GOT3 (cell line): Measurements from ENCODE around the gene S100A8.
"Not testable (repeated sequence)": the region's sequence is repeated elsewhere in the genome, so short reads cannot be mapped to it uniquely, and the experiment has no call there.

ENCODE experiments used
- DNase-seq: peaks from one replicate; lab custom pipeline; 2025; ENCODE audit warnings: mixed read lengths; lab: John Stamatoyannopoulos, UW

Gene S100A8

DNA sequence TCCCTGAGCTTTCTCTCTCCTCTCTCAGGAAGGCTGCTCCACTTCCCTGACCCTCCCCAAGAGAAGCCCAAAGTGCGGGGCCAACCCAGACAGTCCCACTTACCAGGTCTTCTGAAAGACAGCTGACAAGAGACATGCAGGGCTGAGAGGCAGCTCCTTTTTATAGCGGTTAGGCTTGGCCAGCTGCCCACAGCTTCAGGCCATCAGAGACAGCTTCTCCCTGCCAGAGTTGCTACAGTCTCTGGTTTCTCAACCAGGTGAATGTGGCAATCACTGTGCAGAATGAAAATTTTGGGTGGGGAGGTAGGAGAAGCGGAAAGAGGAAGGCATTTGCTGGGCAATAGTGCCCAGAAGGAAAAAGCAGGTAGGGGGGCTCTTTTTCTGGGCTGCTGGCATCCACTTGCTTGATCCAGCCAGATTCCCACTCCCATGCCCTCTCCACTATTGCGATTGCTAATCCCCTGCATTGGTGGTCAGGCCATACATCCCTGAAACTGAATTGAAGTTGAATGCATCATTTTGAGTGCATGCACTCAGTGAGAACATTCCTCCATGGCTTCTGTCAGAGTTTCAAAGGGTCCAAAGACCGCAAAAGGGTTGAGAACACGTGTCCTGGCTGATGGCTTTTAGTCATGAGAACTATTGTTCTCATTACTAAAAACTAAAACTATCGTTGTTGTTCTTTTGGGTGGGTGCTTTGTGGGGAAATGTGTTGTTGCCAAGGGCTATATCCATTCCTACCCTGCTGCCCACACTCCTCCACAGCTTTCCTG lies at the start of gene S100A8:
Gene S100A8 (minus strand): TSS at position 136 of the 773 bp plus-strand sequence. CDS start 538 bp downstream, outside the sequence.
- no peak for DNase-seq

DNA sequence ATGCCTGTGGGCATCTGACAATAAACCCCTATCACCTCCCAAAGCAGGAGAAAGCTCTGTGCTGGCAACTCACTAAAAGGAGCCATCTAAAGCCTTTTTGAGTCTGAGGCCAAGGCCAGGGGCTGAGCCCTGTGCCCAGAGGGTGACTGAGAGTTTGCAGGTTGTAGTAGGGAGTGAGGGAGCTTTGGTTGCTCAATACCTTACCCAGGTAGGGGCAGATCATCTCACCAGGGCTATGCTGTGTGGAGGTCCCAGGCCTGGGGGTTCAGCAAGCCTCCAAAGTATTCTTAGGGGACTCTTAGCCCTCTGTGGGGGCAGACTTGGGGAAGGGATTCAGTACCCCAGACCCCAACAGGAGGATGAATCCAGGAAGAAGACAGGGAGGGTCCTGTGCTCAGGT lies 48.4 kb upstream of the S100A8 start:
- no peak for DNase-seq

DNA sequence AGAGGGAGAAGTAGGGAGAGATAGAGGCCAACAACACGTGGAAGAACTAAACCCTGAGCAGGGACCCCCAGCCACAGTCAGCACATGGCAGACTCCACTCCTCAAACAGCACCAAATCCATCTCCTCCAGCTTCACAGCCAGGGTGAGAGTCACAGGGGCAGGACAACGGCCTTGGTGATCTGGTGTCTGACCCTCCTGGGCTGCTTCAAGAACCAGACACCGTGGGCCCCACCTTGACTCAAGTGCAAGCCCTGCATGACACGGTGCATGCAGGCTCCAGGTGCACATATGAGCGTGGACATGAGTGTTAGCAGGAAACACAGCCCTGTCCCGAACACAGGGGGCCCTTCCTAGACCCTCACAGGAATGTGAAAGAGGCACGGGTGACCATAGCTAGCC lies 47.7 kb upstream of the S100A8 start:
- no peak for DNase-seq

DNA sequence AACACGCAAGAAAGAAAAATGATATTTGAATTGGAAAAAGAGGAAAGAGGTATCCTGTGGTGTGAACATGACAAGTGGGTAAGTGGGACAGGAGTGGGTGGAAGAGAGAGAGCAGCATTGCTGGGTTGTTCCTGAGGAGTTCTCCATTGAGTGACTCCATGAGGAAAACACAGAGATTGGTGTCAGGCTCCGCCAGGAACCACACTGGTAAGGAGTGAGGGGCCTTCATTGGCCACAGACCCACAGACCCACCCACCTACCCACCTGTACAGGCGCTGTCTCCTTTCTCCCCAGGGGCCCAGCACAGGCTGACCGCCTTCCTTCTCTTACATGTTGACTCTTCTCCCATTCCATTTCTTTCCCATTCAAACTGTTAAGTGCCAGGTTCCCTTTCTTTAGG lies 46.4 kb upstream of the S100A8 start:
- DNase-seq: no peak

DNA sequence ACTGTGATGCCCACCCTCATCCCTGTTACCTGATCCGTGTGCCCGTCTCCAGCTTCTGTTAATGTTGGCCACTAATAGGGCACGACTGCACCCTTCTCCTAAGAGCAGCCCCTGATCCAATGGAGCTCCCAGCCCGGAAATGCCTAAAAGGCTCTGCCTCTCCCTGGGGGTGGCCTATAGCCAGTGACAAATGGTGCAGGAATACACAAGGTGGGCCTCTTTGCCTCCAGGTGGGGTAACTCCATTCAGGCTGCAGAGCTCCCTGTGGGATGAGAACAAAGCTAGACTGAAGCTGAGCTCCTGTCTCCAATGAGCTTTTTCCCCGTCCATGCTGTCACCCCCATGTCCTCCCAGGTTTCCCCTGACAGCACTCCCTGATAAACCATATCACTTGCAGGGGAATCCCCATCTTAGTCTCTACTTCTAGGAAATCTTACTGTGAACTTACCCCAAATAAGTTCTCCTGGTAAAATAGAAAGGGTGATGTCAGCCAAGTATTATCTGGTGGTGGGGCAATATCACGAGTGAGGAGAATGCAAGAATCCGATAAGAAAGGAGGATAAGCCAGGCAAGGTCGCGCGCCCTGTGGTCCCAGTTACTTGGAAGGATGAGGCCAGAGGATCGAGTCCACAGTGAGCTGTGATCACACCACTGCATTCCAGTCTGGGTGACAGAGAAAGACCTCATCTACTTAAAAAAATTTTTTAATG lies 44.0 kb upstream of the S100A8 start:
- no peak for DNase-seq

DNA sequence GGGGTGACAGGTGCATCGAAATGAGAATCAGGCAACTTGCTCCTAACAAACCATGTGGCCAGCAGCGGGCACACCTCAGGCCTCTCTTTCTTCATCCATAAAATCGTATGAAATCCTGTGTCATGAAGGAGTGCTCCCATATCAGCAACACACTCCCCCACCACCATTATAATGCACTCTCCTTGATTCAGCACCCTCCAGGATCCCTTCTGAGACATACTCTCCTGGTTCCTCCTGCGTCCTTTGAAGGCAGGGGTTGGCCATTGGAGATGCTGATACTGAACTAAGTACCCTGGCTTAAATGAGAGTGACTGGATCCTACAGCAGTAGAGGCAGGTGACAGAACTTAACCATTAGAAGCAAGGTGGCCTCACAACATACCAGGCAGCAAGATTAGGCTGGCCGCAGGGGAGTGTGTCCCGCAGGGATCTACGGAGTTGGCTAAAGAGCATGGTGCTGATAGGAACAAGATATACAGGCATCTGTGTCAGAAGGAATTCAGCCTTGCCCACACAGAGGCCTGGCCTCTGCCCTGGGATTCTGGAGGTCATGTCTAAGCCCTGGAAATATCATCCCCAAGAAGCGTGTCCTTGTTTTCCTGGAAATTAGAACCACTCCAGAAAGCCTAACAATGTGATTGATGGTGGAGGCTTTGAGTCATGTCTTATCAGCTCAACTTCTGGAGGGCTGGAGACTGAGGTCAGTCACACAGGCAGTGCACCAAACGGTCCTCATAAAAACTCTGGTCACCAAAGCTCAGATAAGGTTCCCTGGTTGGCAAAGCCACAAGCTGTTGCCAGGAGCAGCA lies 42.2 kb upstream of the S100A8 start:
- DNase-seq: no peak

DNA sequence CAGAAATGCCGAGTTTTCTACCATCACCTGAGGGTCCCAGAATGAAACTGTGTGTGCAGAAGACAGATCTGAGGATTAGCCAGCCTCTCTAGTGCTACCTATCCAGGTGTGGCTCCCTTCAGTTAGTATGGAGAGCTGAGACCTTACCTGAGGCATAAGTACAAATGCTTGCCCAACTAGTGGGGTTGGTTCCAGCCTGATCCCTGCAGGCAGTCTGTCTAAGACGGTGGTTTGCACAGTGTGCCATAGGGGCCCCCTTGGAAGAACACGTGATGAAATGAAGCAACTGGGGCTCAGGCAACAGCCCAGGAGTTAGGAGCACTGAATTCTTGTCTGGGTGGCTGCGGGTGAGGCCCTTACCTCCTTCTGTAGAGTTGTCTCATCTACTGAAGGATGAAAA lies 41.1 kb upstream of the S100A8 start:
- no peak for DNase-seq

DNA sequence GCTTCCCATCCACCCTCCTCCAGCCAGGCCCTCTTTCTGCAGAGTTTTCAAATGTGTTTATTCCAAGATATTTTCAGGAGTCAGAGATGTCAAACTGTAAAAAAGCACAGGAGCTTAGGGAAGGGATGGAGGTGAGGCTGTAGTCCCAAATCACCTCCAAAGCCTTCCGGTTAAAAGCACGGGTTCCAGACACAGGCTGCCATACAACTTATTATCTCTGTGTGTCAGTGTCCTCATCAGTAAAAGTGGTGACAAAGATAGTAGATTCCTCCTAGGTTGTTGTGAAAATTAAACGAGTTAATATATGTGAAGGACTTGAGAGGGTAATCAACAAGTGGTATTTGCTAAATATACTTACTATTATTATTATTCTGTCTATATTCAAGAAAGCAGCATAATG lies 40.6 kb upstream of the S100A8 start:
- DNase-seq: no peak

DNA sequence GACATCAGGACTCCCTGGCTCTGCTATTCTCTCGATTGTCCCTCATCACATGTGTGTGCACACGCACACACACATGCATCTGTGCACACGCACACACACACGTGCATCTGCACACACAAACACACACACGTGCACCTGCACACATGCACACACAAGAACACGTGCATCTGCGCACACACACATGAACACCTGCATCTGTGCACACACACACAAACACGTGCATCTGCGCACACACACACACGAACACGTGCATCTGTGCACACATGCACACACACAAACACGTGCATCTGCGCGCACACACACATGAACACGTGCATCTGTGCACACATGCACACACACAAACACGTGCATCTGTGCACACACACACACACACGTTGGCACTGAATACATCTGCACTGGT lies 40.1 kb upstream of the S100A8 start:
- no peak for DNase-seq

DNA sequence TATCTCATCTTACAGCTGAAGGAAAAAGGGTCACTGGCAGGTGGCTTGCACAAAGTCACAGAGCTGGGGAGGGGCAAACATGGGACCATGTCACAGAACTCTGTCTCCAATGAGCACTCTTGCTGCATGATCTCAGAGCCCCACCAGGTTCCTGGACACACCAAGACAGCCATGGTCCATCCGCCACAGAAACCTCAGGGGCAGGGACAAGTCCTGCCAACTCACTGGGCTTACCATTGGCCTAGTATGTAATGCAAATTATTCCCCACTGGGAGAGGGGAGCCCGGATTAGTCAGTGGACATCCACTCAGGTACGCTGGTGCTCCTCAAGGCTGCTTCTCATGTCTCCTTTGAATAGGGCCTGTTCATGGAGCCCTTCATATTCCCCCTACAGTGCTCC lies 39.7 kb upstream of the S100A8 start:
- no peak for DNase-seq

DNA sequence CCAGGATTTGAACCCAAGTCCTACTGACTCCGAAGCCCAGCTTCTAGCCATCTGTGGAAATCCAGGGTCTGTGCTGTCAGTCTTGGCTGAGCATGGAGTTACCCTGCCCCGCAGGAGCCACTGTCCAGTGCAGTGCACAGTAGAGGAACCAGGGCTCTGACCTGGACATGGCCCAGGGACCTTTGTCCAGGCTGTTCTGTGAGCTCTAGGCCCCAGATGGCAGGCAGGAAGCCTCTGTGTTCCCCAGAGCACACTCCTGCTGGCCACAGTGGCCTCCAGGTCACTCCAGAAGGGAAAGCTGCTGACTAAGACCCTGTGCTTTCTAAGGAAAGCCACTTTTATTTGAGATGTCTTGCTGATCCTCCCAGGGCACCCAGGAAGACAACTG lies 39.3 kb upstream of the S100A8 start:
- no peak for DNase-seq

DNA sequence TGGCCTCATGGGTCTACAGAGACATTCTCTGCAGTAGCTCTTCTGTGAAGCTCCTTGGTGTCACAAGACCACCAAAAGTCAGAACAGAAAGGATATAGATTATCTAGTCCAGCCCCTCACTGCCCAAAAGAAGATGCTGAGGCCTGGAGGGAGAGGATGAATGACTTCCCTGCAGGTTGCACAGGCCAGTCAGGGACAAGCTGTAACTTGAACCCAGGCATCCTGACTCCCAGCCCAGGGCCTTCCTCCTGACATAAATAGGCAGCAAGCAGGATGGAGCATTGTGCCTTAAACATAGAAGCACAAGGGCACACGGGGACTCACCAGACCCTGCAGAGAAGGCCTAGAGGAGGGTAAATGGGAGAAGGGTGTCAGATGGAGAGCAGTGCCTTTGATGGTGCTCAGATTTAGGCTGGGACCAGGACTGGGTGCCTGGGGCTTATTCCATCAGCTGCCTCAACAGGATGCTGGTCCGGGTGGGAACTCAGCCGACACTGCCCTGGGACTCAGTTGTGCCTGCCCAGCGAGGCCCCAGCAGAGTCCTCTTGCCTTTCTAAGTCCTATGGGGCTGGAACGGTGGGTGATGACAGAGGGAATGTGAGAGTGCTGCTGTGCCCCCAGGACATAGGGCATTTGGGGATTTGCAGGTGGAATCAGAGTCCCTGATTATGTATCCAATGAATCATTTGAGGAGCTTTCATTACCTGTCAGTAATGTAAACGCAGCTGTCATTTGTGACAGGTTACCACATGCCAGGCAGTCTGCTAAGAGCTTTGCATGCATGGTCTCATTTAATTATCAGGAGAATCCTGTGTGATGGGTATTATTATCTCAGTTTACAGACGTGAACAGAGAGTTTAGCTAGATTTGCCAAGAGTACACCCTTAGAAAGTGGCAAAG lies 38.6 kb upstream of the S100A8 start:
- DNase-seq: no peak

DNA sequence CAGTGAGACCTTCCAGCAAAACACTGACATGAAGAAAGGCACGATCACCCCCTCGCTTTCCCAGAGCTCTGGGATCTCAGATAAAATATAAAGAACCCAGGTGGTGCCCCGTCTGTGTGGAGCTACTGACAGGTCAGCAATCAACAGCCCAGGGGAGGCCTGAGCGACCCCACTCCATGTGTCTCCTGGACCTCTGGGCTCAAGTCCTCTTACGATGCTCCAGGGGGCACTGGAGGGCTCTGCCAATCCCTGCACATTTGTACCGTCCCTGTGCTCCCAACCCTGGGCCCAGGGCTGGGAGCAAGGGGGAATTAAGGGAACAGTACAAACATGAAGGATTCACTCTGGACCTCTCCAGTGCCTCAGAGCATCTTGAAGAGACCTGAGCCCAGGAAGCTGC lies 37.9 kb upstream of the S100A8 start:
- DNase-seq: no peak

DNA sequence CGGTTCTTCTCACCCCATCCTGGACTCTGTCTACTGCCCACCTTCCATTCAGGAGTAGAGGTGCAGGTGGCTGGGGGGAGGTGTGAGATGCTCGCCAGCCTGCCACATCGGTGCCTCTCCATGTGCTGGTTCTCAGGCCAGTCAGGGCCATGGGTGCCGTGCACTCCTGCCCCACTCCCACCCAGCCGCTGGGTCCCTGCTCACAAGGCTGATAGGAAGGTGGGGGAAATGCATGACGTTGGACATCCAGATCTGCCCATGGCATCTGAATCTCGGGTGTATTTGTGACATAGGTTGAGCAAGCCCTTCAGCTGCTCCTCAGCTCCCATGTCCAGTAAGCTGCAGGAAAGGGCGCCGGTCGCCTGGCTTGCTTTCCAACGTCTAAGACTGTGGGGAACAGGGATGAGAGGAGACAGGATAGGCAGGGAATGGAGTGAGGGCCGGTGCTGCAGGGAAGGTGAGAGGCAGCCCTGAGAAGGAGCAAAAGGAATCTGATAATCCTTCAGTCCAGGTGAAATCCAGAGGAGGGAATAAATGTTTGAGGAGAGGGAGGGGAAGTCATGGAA lies 37.3 kb upstream of the S100A8 start:
- no peak for DNase-seq

DNA sequence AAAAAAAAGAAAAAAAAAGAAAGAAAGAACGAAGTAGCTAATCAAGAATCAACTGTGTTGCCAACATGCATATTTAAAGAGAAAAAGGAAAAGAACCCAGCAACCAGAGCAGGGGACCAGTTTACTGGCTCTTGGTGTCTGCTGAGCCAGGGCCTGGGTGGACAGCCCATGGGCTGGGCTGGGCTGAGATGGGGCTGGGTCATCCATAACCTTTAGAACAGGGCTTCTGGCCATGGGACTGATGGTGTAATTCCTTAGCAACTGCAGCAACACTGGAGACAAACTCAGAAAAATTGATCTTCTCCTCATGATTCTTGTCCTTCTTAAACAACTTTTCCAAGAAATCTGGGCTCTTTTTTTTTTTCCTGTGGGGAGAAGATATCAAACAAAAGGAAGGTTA lies 35.9 kb upstream of the S100A8 start:
- no peak for DNase-seq

DNA sequence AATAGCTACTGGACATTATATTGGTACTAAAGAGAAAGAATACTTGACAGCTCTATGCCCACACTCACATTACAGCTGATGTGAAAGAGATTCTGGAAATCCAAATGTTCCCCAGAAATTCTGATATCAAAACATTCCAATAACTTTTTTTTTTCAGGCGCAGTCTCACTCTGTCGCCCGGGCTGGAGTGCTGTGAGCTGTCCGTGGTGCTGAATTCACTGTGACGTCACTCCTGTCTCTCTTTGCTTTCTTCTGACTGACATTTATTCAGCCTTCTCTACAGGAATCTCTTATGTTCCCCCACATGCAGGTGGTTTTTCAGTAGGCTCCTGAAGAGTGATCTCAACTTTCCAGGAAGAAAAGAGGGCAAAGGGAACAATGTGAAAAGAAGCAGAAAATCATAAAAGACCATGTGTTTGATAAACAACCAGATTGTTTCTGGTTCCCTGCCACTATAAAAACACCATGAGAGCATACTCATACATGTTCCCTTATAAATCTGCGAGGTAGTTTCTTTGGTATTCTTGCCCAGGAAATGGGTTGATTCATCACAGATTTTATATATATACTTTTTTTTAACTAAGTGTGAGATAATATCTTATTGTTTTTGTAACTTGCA lies 31.7 kb upstream of the S100A8 start:
- DNase-seq: no peak

DNA sequence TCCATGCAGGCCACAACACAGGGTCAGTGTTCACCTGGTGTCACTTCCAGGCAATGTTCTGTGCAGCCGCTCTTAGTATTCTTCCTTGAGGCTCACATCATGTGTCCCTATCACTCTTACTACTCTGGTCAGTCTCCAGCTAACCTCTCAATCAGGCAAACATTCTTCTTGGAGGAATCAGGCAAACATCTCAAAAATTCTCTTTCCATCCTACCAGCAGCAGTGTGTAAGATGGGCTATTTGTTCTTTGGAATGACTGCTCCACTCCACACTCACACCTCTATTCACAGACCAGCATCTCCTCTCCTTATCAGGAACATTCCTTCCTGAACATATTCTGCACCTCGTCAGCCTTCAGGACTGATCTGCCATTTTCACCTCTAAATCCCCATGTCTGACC lies 29.4 kb upstream of the S100A8 start:
- DNase-seq: no peak

DNA sequence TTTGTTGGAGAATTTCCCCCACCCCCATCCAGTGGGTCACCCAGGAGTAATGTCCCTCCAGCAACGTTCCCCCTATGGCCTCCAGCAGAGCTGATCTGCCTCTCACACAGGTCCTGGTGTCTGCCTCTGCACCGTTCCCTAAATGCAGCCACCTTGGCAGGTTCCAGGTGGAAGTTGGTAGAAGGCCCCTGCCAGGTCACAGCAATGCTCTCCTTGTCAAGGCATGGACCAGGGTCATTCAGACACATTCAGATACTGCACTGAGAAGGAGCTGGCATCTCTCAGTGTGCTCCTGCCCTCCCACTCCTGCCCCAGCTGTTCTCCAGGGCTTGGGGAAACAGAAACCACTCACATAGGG lies 28.5 kb upstream of the S100A8 start:
- DNase-seq: not testable (repeated sequence)

DNA sequence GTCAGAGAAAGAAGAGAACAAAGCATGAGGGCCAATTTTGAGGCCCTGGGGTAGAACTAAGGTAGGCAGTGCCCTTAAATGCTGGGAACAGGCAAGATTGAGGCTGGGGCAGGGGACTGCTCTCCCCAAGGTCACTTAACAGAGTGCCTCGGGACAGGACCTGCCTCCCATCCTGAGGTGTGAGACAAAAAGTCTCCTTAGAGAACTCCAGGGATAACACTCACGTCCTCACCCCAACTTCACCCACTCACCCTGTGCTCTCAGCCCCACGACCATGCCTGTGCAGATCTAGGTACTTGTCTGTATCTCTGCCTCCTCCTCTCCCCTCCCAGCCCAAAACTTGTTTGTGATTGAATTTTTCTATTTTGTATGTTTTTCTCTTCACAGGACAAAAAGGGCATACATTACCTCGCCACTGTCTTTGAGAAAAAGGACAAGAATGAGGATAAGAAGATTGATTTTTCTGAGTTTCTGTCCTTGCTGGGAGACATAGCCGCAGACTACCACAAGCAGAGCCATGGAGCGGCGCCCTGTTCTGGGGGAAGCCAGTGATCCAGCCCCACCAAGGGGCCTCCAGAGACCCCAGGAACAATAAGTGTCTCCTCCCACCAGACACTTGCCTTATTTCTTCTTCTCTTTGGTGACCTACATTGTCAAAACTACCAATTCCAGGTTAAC lies 28.0 kb upstream of the S100A8 start:
- DNase-seq: not testable (repeated sequence)

DNA sequence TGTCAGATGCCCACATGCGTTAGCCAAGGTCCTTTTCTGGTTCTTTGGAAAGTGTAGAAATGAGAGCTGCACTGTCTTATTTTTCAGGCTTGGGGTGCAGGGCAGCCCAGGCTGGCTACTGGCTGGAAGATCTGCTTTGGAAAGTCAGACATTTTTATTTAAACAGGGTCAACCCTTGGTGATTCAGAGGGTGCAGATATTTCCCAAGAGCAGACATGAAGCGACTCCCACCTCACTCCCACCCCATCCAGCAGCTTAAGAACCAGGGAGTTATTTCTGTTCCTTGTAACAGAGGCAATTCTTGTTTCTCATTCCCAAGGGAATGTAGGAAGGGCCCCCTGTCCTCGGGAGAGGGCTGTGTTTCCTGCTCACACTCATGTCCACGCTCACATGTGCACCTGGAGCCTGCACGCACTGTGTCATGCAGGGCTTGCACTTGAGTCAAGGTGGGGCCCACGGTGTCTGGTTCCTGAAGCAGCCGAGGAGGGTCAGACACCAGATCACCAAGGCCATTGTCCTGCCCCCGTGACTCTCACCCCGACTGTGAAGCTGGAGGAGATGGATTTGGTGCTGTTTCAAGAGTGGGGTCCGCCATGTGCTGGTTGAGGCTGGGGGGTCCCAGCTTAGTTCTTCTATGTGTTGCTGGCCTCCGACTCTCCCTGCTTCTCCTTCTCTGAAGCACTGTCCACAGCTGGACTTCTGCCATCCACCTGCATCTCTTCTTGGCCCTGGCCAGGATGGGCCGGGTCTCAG lies 26.4 kb upstream of the S100A8 start:
- DNase-seq: no peak
